ENCODE results near the gene DUSP19. TPM values are rescaled to one million over a fixed set of nuclear protein-coding genes. Genes with fewer than 3 reads are reported as not detected.

The DUSP19 gene
- total and polyA plus RNA-seq, 2 of the 13 experiments (the other 11 are each of a cell fraction or from before 2014, with no cell fraction given), result 1.3 to 1.9 TPM

DNA sequence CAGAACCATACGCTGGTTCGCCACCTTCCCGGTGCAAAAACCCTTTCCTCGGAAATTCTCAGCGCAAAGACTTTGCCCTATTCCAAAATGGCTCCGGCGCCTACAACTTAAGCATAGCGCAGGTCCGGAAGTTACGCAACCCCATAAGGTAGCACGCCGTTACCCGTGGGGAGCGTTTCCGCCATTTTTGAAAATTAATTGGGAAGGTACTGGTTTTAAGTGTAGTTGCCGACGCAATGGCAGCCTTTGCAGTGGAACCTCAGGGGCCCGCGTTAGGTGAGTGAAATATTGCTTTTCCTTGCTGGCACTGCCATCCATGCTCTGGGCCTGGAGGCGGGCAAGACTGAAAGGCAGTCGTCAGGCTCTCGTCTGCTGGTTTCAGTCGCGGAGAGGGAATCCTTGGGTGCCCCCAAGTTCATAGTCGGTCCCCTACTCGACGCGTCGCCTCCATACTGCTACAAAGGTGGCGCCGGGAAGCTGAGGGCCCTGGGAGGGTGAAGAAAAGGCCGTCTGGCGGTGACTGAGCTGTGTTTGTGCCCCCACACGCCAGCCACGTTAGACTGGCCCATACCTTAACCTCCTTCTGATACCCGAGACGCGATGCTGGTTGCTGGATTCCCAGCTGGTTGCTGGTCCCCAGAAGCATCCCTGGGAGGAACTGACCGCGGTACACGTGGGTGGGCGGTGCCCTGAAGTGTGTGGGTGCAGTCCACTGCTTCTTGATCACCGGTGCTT is 45.8 kb downstream of the DUSP19 start, which contains the start of gene NUP35 (continued):
- TF ChIP-seq, protein P1, sequence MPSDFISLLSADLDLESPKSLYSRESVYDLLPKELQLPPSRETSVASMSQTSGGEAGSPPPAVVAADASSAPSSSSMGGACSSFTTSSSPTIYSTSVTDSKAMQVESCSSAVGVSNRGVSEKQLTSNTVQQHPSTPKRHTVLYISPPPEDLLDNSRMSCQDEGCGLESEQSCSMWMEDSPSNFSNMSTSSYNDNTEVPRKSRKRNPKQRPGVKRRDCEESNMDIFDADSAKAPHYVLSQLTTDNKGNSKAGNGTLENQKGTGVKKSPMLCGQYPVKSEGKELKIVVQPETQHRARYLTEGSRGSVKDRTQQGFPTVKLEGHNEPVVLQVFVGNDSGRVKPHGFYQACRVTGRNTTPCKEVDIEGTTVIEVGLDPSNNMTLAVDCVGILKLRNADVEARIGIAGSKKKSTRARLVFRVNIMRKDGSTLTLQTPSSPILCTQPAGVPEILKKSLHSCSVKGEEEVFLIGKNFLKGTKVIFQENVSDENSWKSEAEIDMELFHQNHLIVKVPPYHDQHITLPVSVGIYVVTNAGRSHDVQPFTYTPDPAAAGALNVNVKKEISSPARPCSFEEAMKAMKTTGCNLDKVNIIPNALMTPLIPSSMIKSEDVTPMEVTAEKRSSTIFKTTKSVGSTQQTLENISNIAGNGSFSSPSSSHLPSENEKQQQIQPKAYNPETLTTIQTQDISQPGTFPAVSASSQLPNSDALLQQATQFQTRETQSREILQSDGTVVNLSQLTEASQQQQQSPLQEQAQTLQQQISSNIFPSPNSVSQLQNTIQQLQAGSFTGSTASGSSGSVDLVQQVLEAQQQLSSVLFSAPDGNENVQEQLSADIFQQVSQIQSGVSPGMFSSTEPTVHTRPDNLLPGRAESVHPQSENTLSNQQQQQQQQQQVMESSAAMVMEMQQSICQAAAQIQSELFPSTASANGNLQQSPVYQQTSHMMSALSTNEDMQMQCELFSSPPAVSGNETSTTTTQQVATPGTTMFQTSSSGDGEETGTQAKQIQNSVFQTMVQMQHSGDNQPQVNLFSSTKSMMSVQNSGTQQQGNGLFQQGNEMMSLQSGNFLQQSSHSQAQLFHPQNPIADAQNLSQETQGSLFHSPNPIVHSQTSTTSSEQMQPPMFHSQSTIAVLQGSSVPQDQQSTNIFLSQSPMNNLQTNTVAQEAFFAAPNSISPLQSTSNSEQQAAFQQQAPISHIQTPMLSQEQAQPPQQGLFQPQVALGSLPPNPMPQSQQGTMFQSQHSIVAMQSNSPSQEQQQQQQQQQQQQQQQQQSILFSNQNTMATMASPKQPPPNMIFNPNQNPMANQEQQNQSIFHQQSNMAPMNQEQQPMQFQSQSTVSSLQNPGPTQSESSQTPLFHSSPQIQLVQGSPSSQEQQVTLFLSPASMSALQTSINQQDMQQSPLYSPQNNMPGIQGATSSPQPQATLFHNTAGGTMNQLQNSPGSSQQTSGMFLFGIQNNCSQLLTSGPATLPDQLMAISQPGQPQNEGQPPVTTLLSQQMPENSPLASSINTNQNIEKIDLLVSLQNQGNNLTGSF (CRISPR knock-in tag; IDR thresholded peaks at IDR 0.05), result 0 out of 2 replicates have a peak, but pooled peaks have one; percentile 36
- TF ChIP-seq PHF20 (CRISPR knock-in tag; IDR thresholded peaks at IDR 0.05) (peak; percentile 83), ZNF883 (CRISPR knock-in tag; IDR thresholded peaks at IDR 0.05; ENCODE audit: not compliant biosample characterization) (peak; percentile 91), PAF1 (CRISPR knock-in tag; IDR thresholded peaks at IDR 0.05) (no peak), NFE2L1 (CRISPR knock-in tag; IDR thresholded peaks at IDR 0.05; ENCODE audit: borderline replicate concordance) (no peak), ZNF558 (CRISPR knock-in tag; IDR thresholded peaks at IDR 0.05; ENCODE audit: borderline replicate concordance) (no peak), NONO (IDR thresholded peaks at IDR 0.05) (no peak), NONO (CRISPR knock-in tag; conservative IDR thresholded peaks at IDR 0.05) (peak; percentile 96), NR3C1 (CRISPR knock-in tag; IDR thresholded peaks at IDR 0.05) (no peak)
- TF ChIP-seq, protein P2, sequence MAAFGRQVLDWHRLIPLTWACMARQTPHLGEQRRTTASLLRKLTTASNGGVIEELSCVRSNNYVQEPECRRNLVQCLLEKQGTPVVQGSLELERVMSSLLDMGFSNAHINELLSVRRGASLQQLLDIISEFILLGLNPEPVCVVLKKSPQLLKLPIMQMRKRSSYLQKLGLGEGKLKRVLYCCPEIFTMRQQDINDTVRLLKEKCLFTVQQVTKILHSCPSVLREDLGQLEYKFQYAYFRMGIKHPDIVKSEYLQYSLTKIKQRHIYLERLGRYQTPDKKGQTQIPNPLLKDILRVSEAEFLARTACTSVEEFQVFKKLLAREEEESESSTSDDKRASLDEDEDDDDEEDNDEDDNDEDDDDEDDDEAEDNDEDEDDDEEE (CRISPR knock-in tag; IDR thresholded peaks at IDR 0.05), result 0 out of 2 replicates have a peak, but pooled peaks have one; percentile 33
- TF ChIP-seq, protein P3, sequence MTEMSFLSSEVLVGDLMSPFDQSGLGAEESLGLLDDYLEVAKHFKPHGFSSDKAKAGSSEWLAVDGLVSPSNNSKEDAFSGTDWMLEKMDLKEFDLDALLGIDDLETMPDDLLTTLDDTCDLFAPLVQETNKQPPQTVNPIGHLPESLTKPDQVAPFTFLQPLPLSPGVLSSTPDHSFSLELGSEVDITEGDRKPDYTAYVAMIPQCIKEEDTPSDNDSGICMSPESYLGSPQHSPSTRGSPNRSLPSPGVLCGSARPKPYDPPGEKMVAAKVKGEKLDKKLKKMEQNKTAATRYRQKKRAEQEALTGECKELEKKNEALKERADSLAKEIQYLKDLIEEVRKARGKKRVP (CRISPR knock-in tag; IDR thresholded peaks at IDR 0.05), result peak in 1 of 2 experiments; percentile 84; a peak in 2 of 4 replicates
- TF ChIP-seq, protein P4, sequence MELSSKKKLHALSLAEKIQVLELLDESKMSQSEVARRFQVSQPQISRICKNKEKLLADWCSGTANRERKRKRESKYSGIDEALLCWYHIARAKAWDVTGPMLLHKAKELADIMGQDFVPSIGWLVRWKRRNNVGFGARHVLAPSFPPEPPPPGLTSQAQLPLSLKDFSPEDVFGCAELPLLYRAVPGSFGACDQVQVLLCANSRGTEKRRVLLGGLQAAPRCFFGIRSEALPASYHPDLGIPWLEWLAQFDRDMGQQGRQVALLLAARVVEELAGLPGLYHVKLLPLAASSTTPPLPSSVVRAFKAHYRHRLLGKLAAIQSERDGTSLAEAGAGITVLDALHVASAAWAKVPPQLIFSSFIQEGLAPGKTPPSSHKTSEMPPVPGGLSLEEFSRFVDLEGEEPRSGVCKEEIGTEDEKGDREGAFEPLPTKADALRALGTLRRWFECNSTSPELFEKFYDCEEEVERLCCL (CRISPR knock-in tag; IDR thresholded peaks at IDR 0.05; ENCODE audit: borderline replicate concordance), result peak; percentile 70; the same call in 1 of the 2 replicates
- TF ChIP-seq, protein P5, sequence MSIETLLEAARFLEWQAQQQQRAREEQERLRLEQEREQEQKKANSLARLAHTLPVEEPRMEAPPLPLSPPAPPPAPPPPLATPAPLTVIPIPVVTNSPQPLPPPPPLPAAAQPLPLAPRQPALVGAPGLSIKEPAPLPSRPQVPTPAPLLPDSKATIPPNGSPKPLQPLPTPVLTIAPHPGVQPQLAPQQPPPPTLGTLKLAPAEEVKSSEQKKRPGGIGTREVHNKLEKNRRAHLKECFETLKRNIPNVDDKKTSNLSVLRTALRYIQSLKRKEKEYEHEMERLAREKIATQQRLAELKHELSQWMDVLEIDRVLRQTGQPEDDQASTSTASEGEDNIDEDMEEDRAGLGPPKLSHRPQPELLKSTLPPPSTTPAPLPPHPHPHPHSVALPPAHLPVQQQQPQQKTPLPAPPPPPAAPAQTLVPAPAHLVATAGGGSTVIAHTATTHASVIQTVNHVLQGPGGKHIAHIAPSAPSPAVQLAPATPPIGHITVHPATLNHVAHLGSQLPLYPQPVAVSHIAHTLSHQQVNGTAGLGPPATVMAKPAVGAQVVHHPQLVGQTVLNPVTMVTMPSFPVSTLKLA (IDR thresholded peaks at IDR 0.05), result peak; percentile 79
- TF ChIP-seq, protein P6, sequence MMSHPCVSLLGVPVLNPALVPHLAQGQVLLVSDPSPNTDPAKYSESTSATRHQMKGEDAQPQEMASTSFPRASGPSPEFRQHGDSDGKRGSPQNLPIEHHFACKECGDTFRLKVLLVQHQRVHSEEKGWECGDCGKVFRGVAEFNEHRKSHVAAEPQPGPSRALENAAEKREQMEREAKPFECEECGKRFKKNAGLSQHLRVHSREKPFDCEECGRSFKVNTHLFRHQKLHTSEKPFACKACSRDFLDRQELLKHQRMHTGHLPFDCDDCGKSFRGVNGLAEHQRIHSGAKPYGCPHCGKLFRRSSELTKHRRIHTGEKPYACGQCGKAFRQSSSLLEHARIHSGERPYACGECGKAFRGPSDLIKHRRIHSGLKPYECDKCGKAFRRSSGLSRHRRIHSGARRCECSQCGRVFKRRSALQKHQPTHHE (CRISPR knock-in tag; IDR thresholded peaks at IDR 0.05; ENCODE audit: borderline replicate concordance), result peak; percentile 59
